Thoracic aorta (tissue), 2 donors: ENCODE results near the gene PRTFDC1. TPM values are rescaled to one million over a fixed set of nuclear protein-coding genes. Genes with fewer than 3 reads are reported as not detected.
A peak's percentile ranks its signal among the peaks of the same experiment; 100 is the strongest.

Source experiments
- ATAC-seq: fragments of 150-250 bp; one replicate; pipeline ENCODE4 v1.8.0; 2017; ENCODE audit warnings: low read depth; ENCODE audit not compliant: insufficient number of reproducible peaks, low FRiP score
- DNase-seq: peaks from one replicate; pipeline ENCODE4 v3.0.0-alpha.2; 2020; ENCODE audit warnings: low spot score
- H3K27ac ChIP-seq, 2 donors: fragments of 200-600 bp; sonication (generic); 1 replicate in 1 of 2; 2 replicates in 1 of 2; pipeline ENCODE4 v1.5.1; 2016; ENCODE audit warnings: mild to moderate bottlenecking in 2 of 2, moderate library complexity in 2 of 2
- H3K27me3 ChIP-seq: fragments of 200-600 bp; sonication (generic); replicated peaks from 2 replicates; pipeline ENCODE4 v1.6.0; 2016; ENCODE audit warnings: mild to moderate bottlenecking; ENCODE audit not compliant: insufficient read depth
- H3K36me3 ChIP-seq: fragments of 200-600 bp; sonication (generic); one replicate; pipeline ENCODE4 v1.5.1; 2016
- H3K4me1 ChIP-seq, 2 donors: fragments of 200-600 bp; sonication (generic); 1 replicate in 1 of 2; 2 replicates in 1 of 2; pipeline versions ENCODE4 v1.5.1 to v1.6.0; 2016; ENCODE audit warnings: low read depth in 2 of 2, mild to moderate bottlenecking in 1 of 2; ENCODE audit not compliant: control insufficient read depth in 1 of 2
- H3K4me3 ChIP-seq: fragments of 200-600 bp; sonication (generic); 2 replicates; pipeline ENCODE4 v1.5.1; 2016; ENCODE audit warnings: mild to moderate bottlenecking
- H3K9me3 ChIP-seq: fragments of 200-600 bp; sonication (generic); 2 replicates; pipeline ENCODE4 v1.5.1; 2016
- total RNA-seq, 2 donors: library from RNA; depleted of rRNA; stranded (reverse); fragments of >200 nt; gene quantifications; one replicate each; pipeline versions ENCODE4 v1.1.0 to v1.2.3, GENCODE V29; 2016
- TF ChIP-seq, protein P1 (sequence below): fragments of 200-600 bp; sonication (generic); IDR thresholded peaks from one replicate; pipeline ENCODE4 v1.5.1; 2019; ENCODE audit warnings: antibody characterized with exemption

Gene PRTFDC1, protein sequence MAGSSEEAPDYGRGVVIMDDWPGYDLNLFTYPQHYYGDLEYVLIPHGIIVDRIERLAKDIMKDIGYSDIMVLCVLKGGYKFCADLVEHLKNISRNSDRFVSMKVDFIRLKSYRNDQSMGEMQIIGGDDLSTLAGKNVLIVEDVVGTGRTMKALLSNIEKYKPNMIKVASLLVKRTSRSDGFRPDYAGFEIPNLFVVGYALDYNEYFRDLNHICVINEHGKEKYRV
- total RNA-seq: 1 to 10 TPM; 6.2 to 7.3 TPM

DNA sequence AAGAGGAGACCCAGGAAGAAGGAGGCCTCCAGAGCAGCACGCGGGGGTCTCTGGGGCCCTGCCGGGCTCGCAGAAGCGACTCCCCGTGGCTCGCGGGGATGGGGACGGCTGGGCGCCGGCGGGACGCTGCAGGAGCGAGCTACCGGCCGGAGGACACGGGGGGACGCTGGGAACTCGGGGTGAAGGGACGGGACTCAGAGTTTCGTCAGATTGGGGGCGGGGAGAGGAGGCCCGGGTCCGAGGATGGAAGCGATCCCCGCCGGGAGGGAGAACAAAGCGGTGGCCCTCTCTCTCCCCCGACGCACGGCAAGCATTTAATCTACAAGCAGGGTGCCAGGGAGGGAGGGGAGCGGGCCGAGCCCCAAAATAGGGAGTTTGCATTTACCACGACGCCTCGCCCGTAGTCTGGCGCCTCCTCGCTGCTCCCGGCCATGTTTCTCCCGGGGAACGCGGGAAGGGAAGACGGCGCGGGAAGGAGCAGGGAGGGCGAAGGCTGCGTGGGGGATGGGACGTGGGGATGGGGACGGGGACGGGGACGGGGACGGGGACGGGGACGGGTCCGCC, at the start of gene PRTFDC1:
TSS of gene PRTFDC1 (minus strand) at position 464 of the 564 bp plus-strand sequence. CDS start at position 433, 31 bp downstream.
- TF ChIP-seq, protein P1, sequence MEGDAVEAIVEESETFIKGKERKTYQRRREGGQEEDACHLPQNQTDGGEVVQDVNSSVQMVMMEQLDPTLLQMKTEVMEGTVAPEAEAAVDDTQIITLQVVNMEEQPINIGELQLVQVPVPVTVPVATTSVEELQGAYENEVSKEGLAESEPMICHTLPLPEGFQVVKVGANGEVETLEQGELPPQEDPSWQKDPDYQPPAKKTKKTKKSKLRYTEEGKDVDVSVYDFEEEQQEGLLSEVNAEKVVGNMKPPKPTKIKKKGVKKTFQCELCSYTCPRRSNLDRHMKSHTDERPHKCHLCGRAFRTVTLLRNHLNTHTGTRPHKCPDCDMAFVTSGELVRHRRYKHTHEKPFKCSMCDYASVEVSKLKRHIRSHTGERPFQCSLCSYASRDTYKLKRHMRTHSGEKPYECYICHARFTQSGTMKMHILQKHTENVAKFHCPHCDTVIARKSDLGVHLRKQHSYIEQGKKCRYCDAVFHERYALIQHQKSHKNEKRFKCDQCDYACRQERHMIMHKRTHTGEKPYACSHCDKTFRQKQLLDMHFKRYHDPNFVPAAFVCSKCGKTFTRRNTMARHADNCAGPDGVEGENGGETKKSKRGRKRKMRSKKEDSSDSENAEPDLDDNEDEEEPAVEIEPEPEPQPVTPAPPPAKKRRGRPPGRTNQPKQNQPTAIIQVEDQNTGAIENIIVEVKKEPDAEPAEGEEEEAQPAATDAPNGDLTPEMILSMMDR: no peak
- Histone ChIP-seq H3K36me3 (no peaks in the 10 kb centered on the region), H3K27me3 (no peaks in the 10 kb centered on the region), H3K4me1 (peaks cover 0 to 17% of the 10 kb centered on the region in 2 donors), H3K27ac (peak within 1 kb of the TSS in 1 of 2 donors; percentile 18), H3K4me3 (peak within 1 kb of the TSS; percentile 79), H3K9me3 (no peaks in the 10 kb centered on the region)
- DNase-seq (no peak), ATAC-seq (no peak)

DNA sequence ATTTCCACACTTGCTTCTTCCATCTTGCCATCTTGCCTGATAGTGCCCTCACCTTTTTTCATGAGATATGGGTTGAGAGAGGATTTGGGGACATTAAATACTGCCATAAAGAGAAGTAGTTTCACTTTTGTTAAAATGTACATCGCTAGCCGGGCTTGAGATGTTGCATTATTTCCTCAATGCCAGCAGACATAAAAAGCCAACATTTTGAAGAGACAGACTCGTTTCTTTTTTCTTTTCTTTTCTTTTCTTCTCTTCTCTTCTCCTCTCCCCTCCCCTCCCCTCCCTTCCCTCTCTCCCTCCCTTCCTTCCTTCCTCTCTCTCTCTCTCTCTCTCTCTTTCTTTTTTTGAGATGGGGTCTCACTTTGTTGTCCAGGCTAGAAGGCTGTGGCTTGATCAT, 45.6 kb upstream of the PRTFDC1 start:
- Histone ChIP-seq H3K9me3 (no peaks in the 10 kb centered on the region), H3K27me3 (no peaks in the 10 kb centered on the region), H3K27ac (no peak overlapping the region), H3K4me1 (peaks cover 0 to 5% of the 10 kb centered on the region in 2 donors), H3K36me3 (no peaks in the 10 kb centered on the region), H3K4me3 (no peak overlapping the region)
- DNase-seq (no peak), ATAC-seq (no peak)
- TF ChIP-seq, protein P1: no peak

DNA sequence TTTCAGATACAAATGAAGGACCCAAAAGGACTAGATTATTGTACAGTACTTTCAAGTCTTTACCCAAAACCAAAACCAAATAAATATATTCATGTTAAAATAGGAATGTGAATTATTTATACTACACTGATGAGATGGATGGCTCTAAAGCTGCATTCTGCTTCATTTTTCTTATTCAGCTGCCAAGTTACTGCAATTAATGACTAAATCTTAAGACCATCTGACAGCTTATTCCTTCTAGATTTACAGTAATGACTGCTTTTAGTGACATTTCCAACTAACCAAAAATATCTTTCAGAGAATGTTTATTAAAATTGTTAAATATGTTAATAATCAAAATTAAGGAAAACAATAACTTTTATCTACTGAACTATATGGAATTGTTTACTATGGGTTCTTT, 42.7 kb upstream of the PRTFDC1 start:
- no peak for DNase-seq
- TF ChIP-seq, protein P1: no peak
- no peaks in the 10 kb centered on the region for H3K36me3 ChIP-seq
- ATAC-seq: no peak
- H3K27ac ChIP-seq: no peak overlapping the region
- no peaks in the 10 kb centered on the region for H3K4me1 ChIP-seq
- H3K9me3 ChIP-seq: no peaks in the 10 kb centered on the region
- no peak overlapping the region for H3K4me3 ChIP-seq
- no peaks in the 10 kb centered on the region for H3K27me3 ChIP-seq

DNA sequence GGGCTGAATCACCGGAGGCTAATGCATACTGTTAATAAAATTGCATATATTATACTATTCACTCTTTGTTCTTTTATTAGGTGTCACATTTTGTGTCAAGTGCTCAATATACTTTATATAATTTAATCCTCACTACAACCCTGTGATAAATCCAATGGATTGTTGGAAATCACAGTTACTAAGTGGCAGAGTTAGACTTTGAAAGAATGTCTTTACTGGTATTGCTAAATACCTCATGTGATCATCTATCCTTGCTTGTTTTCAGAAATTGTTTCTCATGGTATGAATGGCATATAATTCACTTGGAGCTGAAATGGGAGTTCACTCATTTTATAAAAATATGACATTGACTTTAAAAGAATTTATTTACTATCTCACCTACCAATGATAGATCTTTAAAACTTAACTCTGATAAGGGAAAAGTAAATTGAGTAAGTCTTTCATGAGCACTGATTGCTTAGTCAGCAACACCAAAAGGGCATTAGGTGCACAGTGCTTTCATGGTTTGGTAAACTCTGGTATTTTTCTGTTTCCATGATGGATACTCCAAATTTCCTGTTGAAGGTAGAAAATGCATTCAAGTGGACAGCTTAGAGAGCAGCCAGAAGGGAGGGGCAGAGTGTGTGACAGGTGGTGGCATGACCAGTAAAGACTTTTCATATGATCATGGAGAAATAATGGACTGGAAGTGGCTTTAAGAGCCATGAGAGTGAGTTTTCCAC, 41.0 kb upstream of the PRTFDC1 start:
- ATAC-seq (no peak), DNase-seq (no peak)
- H3K9me3 ChIP-seq: no peaks in the 10 kb centered on the region
- H3K27me3 ChIP-seq: no peaks in the 10 kb centered on the region
- TF ChIP-seq, protein P1: no peak
- H3K36me3 ChIP-seq: no peaks in the 10 kb centered on the region
- H3K4me1 ChIP-seq: no peaks in the 10 kb centered on the region
- H3K27ac ChIP-seq: no peak overlapping the region
- no peak overlapping the region for H3K4me3 ChIP-seq

DNA sequence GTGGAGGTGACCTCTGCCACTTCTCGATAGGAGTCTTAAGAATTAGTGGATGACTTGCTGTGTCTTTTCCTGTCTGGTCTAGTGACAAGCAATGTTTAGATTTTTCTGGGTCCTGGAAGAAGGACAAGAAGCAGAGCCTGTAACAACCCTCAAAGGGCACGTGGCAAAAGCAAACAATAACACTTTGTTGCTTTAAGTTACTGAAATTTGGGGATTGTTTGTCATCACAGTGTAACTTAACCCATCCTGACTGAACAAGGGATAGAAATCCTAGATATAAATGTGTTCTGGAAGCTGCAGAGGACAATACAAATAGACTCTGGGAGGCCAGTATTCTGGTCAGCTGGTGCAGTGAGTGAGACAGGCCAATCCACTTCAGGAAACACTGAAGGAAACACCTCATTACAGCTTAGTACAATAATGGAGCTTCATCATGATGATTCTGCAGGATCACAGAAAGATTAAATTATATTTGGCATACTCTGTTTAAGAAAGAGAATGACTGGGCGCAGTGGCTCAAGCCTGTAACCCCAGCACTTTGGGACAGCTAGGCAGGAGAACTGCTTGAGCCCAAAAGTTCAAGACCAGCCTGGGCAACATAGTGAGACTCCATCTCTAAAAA, 40.2 kb upstream of the PRTFDC1 start:
- H3K27me3 ChIP-seq: no peaks in the 10 kb centered on the region
- no peaks in the 10 kb centered on the region for H3K4me1 ChIP-seq
- no peaks in the 10 kb centered on the region for H3K9me3 ChIP-seq
- H3K4me3 ChIP-seq: no peak overlapping the region
- no peaks in the 10 kb centered on the region for H3K36me3 ChIP-seq
- H3K27ac ChIP-seq: no peak overlapping the region
- DNase-seq (no peak), ATAC-seq (no peak)
- TF ChIP-seq, protein P1: no peak
